NOMO-1 treated with DMSO at 0.1 percent for 48 hours (cell line): ENCODE measurements around the gene OSER1.

Experiments used
- DNase-seq: peaks from one replicate; lab custom pipeline; 2025; ENCODE audit not compliant: unreplicated experiment; lab: John Stamatoyannopoulos, UW

The OSER1 gene

DNA sequence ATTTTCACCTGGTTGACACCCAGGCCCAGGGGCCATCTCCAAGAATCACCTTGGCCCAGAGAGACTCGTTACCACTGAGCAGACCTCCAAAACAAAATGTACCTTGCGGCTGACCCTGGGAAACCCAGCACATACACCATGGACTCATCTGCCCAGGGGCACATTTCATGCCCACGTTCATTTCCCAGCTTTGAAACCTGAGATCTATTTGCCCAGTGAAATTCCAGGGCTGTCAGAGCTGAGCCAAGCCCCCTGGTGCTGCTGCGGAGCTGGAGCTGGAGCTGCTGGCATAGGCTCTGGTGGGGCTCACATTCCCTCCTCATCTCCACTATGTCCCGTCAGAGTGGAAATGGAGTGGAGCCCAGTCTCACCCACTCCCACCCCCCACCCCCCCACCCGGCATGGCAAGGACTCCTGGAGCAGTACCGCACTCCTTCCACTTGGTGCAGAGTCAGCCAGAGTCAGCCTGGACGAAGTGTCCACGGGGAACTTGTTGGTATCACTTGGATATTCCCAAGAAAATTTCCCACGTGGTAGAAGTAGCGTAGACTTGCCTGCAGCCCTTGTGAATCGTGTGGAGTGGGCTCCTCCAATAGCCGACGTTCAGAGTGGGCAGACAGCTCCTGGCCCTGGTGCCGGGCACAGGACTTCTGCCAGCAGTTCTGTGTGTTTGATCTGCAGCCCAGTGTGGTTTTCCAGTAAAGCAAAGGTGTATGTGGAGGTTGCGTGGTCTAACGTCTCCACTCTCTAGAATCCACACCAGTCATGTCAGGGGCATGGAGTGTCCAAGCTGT, 18.1 kb upstream of the OSER1 start:
- DNase-seq: no peak

DNA sequence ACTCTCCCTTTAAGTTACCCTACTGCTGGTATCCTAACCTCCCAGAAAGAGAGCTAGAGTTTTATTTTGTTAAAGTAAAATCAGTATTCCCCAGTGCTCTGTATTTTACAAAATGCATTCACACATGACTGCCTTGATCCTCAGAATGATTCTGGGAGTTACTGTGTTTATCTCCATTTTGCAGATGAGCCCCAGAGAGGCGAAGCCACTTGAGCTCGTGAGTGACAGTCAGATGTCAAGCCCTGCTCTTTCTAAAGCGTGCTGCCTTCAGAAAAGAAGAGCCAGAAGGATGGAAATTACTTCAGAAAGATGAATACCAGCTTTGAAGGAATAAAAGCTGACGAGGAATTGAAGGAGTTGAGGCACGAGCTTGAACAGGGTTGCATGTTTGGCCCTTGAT, 14.1 kb upstream of the OSER1 start:
- DNase-seq: no peak

- no peak for DNase-seq
These were observed 13.2 kb upstream of the OSER1 start for GRCh38 chr20:44223721-44224120.

- DNase-seq: no peak
These were observed 12.2 kb upstream of the OSER1 start for GRCh38 chr20:44222633-44223368.

- no peak for DNase-seq
These were observed 11.5 kb upstream of the OSER1 start for GRCh38 chr20:44222027-44222426.

DNA sequence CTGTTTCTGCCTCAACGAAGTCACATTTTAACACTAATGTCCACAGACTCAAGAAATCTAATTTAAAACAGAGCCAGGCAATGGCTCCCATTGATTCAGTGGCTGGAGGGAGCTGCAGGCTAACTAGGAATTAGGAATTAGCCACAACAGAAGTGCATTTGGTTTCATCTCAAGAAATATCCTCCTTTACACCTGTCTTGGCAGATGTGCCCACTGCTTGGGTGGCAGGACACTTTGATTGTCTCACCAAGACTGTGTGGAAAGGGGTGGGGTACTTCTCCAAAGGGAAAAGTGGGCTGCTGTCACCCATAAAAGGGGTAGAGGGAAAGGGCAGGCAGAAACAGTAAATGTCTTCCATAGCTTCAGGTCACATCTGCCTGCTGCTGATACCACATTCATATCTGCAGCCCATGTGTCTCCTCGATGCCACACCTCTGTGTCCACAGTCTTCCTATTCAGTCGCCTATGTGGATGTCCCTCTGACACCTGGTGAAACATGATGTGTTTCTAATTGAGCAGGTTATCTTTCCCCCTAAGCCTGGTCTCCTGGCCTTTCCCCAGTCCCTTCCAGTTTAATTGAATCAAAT, 10.9 kb upstream of the OSER1 start:
- DNase-seq: no peak

- no peak for DNase-seq
These were observed 9.2 kb upstream of the OSER1 start for GRCh38 chr20:44219791-44220190.

GRCh38 chr20:44219170-44219730, 8.7 kb upstream of the OSER1 start:
- no peak for DNase-seq

GRCh38 chr20:44218446-44218845, 7.9 kb upstream of the OSER1 start:
- peak; percentile 15 for DNase-seq

DNA sequence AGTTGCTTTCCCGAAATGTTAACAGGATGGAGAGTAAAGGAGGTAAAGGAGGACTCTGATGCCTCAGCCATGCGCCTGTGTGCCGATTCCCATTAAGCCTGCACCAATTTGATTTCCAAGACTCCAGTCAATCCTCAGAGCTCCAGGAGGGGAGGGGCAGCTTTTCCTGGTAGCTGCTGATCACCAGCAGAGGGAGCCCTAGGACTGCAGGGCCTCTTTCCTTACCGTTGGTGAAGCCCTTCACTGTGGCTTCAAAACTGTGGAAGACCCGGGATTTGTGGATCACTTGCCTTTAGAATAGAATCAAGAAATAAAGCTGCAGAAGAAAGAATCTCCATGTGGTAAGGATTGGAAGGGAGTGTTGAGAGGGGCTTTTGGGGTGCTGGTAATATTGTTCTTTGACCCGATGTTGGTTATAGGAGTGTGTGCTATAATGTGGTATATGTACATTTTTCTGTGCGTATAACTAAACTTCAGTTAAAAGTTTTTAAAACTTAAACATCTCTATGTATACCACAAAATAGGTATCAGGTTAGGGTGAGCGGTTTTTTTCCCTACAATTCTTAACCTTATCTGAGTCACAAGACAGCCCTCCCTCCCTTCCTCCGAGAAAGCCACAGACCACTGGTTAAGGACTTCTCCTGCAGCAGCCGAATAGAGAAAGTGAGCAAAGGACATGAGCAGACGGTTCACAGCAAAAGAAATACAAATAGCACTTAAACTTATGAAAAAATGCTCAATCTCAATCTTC, 6.9 kb upstream of the OSER1 start:
- DNase-seq: peak; percentile 53

DNA sequence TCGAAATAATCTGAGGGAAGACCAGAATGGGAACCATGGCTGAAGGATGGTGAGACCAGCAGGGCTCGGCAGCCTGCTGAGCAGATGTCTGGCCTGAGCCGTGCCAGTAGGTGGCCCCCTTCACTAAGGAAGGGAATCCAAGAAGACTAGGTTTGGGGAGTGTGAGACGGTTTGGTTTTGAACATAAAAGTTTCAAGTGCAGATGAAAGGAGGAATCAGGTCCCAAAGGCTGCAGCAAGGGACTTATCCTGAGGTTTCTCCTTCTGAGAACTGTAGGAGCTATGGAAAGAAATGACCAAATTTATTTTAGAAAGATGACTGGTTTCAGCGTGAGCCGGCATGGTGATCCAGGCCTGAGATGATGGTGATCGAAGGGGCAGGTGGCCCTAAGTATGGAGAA, 4.6 kb upstream of the OSER1 start:
- DNase-seq: peak; percentile 60

GRCh38 chr20:44212792-44213191, 2.2 kb upstream of the OSER1 start:
- no peak for DNase-seq

GRCh38 chr20:44211177-44212039, 837 bp upstream of the OSER1 start:
- no peak for DNase-seq

DNA sequence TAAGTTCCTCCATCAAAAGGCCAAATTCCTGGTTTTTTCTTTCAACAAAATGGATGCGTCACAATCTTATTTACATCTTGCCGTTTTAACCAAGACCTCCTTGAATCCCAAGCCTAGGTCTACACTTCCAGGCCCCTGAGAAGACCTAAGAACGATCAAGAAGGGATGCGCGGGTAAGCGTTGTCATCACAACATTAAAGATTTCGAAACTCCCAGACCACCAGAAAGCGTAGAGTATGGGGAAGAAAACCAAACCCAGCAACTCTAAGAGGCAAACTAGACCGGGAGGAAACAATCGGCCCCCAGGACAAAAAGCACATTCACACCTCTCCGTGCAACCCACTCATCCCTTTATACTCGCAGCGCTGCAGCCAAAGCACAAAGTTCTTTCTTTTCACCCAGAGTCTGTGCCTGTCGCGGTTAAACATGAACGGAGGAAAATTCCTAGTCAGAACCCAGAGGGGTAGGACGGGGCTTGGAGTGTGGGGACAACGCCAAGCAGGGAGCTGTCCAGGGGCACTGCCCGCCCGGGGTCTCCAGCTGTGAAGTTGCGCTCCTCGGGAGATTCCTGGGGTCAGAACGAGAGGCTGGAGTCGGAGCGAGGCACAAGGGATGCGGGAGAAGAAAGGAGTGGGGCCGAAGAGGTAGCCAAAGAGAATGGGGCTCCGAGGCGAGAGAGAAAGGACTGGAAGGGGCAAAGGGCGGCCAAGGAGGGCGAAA, 725 bp downstream of the OSER1 start:
- DNase-seq: peak; percentile 38

GRCh38 chr20:44208770-44209169, 1.8 kb downstream of the OSER1 start:
- DNase-seq: no peak

DNA sequence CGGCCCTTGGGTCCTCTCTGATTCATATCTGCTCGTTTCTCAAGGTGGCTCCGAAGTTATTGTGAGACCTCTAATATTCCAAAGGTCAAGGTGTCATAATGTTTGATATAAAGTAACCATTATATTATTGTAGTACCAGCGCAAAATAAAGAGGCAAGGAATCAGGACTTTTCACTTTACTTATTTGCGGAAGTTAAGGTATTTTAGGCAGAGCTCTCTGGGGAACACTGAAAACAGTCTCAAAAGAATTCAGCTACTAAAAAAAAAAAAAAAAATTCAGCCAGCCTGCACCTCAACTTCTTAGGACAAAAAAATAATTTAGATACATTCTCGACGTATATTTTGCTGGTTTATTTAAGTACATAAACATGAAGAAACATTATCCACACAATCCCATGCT, 2.4 kb downstream of the OSER1 start:
- no peak for DNase-seq

DNA sequence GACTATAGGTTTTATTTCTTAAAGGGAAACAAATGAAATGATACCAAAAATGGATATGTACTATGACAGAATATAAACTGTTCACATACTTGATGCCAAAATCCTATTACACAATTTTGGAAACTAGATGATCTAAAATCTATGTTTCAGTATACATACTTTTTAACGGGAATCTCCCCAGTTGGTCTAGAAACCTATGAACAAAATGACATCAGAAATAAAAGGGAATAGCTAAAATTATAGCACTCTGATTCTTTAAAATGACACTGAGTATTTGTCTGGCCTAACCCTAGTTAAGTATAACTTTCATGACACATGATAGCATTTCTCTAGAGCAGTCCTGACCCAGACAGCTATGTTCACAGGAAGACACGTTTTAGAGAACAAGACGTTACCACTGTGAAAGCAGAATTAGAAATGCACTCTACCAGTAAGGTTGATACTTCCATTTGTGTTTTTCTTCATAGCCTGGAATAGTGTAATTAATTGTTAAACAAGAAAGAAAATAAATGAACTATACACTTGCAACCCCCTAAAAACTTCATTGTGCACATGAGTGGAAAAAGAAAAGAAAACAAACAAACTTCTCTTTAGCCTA, 3.3 kb downstream of the OSER1 start:
- no peak for DNase-seq

- DNase-seq: no peak
These were observed 4.4 kb downstream of the OSER1 start for GRCh38 chr20:44206132-44206531.

GRCh38 chr20:44204832-44205215, 5.7 kb downstream of the OSER1 start:
- no peak for DNase-seq
